ENCODE measurements around the gene SLAMF9. TPM values are rescaled to one million over a fixed set of nuclear protein-coding genes. Genes with fewer than 3 reads are reported as not detected.

SLAMF9 gene
- total RNA-seq, 1 donor from 2014 or later: not detected

GRCh38 chr1:159977364-159978106 is 23.5 kb upstream of the SLAMF9 start:
- intact Hi-C loops (cut with DNase I): no loop called here
- H3K4me1 ChIP-seq: no peaks in the 10 kb centered on the region
- TF ChIP-seq CTCF (IDR thresholded peaks at IDR 0.05): no peak
- no peak for DNase-seq (ENCODE audit: low spot score in 2 of 2)
- H3K27me3 ChIP-seq: no peaks in the 10 kb centered on the region
- no peaks in the 10 kb centered on the region for H3K9me3 ChIP-seq
- no peaks in the 10 kb centered on the region for H3K36me3 ChIP-seq
- H3K4me3 ChIP-seq: no peak overlapping the region
- no peak overlapping the region for H3K27ac ChIP-seq

GRCh38 chr1:159974350-159974965 is 20.4 kb upstream of the SLAMF9 start:
- no peak overlapping the region for H3K27ac ChIP-seq
- TF ChIP-seq CTCF (IDR thresholded peaks at IDR 0.05): no peak
- intact Hi-C loops (cut with DNase I): no loop called here
- no peaks in the 10 kb centered on the region for H3K4me1 ChIP-seq
- H3K9me3 ChIP-seq: no peaks in the 10 kb centered on the region
- DNase-seq (ENCODE audit: low spot score in 2 of 2): peak in 1 of 2 donors; percentile 12
- no peak overlapping the region for H3K4me3 ChIP-seq
- no peaks in the 10 kb centered on the region for H3K36me3 ChIP-seq
- no peaks in the 10 kb centered on the region for H3K27me3 ChIP-seq

GRCh38 chr1:159973350-159973940 is 19.4 kb upstream of the SLAMF9 start:
- no peak for TF ChIP-seq CTCF (IDR thresholded peaks at IDR 0.05)
- Histone ChIP-seq H3K36me3 (no peaks in the 10 kb centered on the region), H3K4me3 (no peak overlapping the region), H3K4me1 (no peaks in the 10 kb centered on the region), H3K9me3 (no peaks in the 10 kb centered on the region), H3K27ac (no peak overlapping the region), H3K27me3 (no peaks in the 10 kb centered on the region)
- intact Hi-C loops (cut with DNase I): no loop called here
- DNase-seq (ENCODE audit: low spot score in 2 of 2): peak in 1 of 2 donors; percentile 37

GRCh38 chr1:159972443-159973205 is 18.6 kb upstream of the SLAMF9 start:
- Histone ChIP-seq H3K9me3 (no peaks in the 10 kb centered on the region), H3K4me1 (no peaks in the 10 kb centered on the region), H3K27ac (no peak overlapping the region), H3K36me3 (no peaks in the 10 kb centered on the region), H3K4me3 (no peak overlapping the region), H3K27me3 (no peaks in the 10 kb centered on the region)
- intact Hi-C loops (cut with DNase I): no loop called here
- no peak for TF ChIP-seq CTCF (IDR thresholded peaks at IDR 0.05)
- DNase-seq (ENCODE audit: low spot score in 2 of 2): peak in 1 of 2 donors; percentile 54

GRCh38 chr1:159970932-159971342 is 16.9 kb upstream of the SLAMF9 start:
- DNase-seq (ENCODE audit: low spot score in 2 of 2): peak in 1 of 2 donors; percentile 13
- no peaks in the 10 kb centered on the region for H3K4me1 ChIP-seq
- H3K9me3 ChIP-seq: no peaks in the 10 kb centered on the region
- intact Hi-C loops (cut with DNase I): no loop called here
- no peaks in the 10 kb centered on the region for H3K27me3 ChIP-seq
- H3K36me3 ChIP-seq: no peaks in the 10 kb centered on the region
- no peak overlapping the region for H3K27ac ChIP-seq
- no peak overlapping the region for H3K4me3 ChIP-seq
- no peak for TF ChIP-seq CTCF (IDR thresholded peaks at IDR 0.05)

All from ascending aorta (tissue), 2 donors.